B cell (primary cell): Measurements from ENCODE around the gene METTL17. TPM values are rescaled to one million over a fixed set of nuclear protein-coding genes. Genes with fewer than 3 reads are reported as not detected.
A peak's percentile ranks its signal among the peaks of the same experiment; 100 is the strongest.

Experiments
- ATAC-seq: fragments of 200-7000 bp; cut with Tn5 transposase; one replicate; pipeline ENCODE4 v1.10.0; 2021; ENCODE audit warnings: low read depth, mild to moderate bottlenecking, moderate number of reproducible peaks, moderate library complexity
- CTCF ChIA-PET: fragments of 350-600 bp; sonication (Branson Sonifier 250); formaldehyde crosslinking; loops from one replicate; lab custom pipeline; 2021; ENCODE audit warnings: antibody characterized with exemption, inconsistent platforms; lab: Charles Lee
- POLR2A ChIA-PET: fragments of 350-600 bp; sonication (Branson Sonifier 250); formaldehyde crosslinking; loops from one replicate; lab custom pipeline; 2021; ENCODE audit warnings: antibody characterized with exemption; lab: Charles Lee
- DNase-seq: peaks from one replicate; pipeline ENCODE4 v3.0.0; 2013
- H2AFZ ChIP-seq: 2 replicates; pipeline ENCODE4 v1.6.1; 2012; ENCODE audit warnings: mild to moderate bottlenecking, low read depth, low read length; ENCODE audit not compliant: insufficient read depth, poor library complexity, severe bottlenecking
- H3K27ac ChIP-seq, 2 donors: 1 replicate in 1 of 2; 2 replicates in 1 of 2; pipeline ENCODE4 v1.5.1; 2012 to 2013; ENCODE audit warnings: low read length in 2 of 2, mild to moderate bottlenecking in 2 of 2, moderate library complexity in 1 of 2
- H3K27me3 ChIP-seq, 4 experiments: fragments of 200-600 bp in 1 of 4; sonication (generic) in 1 of 4; replicated peaks in 1 of 4; 1 replicate in 2 of 4; 2 replicates in 2 of 4; pipeline versions ENCODE4 v1.6.1 to v1.7.0; 2013 to 2016; ENCODE audit warnings: low read length in 3 of 4, mild to moderate bottlenecking in 2 of 4, mixed read lengths in 1 of 4, moderate library complexity in 1 of 4; ENCODE audit not compliant: insufficient read depth in 4 of 4, control insufficient read depth in 3 of 4; ENCODE audit errors: control extremely low read depth in 1 of 4
- H3K36me3 ChIP-seq, 2 experiments: replicated peaks in 1 of 2; 1 replicate in 1 of 2; 2 replicates in 1 of 2; pipeline versions ENCODE4 v1.6.1 to v1.7.1; 2013; ENCODE audit warnings: low read length in 1 of 2; ENCODE audit not compliant: insufficient read depth in 2 of 2, control insufficient read depth in 1 of 2; ENCODE audit errors: control extremely low read depth in 1 of 2, extremely low read depth in 1 of 2
- H3K4me1 ChIP-seq, 2 donors: fragments of 200-600 bp in 1 of 2; sonication (generic) in 1 of 2; 1 replicate in 1 of 2; 2 replicates in 1 of 2; pipeline versions ENCODE4 v1.5.1 to v1.6.1; 2013 to 2017; ENCODE audit warnings: low read length in 2 of 2; ENCODE audit not compliant: control insufficient read depth in 2 of 2, insufficient read depth in 2 of 2
- H3K4me2 ChIP-seq: replicated peaks from 2 replicates; pipeline ENCODE3; 2012; ENCODE audit warnings: mild to moderate bottlenecking, low read depth, low read length; ENCODE audit not compliant: poor library complexity, severe bottlenecking
- H3K4me3 ChIP-seq, 5 experiments: fragments of 200-600 bp in 1 of 5; sonication (generic) in 1 of 5; 1 replicate in 3 of 5; 2 replicates in 2 of 5; pipeline versions ENCODE4 v1.5.1 to v1.7.0; 2011 to 2016; ENCODE audit warnings: low read length in 4 of 5, mild to moderate bottlenecking in 4 of 5, low read depth in 2 of 5, control low read depth in 1 of 5, moderate library complexity in 1 of 5; ENCODE audit not compliant: insufficient read depth in 1 of 5; ENCODE audit errors: control extremely low read depth in 1 of 5, extremely low read depth in 1 of 5
- H3K79me2 ChIP-seq: fragments of 200-600 bp; sonication (generic); one replicate; pipeline ENCODE4 v1.6.0; 2016; ENCODE audit warnings: low read length; ENCODE audit not compliant: control insufficient read depth, insufficient read depth
- H3K9ac ChIP-seq: fragments of 200-600 bp; sonication (generic); 2 replicates; pipeline ENCODE4 v1.6.1; 2017; ENCODE audit warnings: mild to moderate bottlenecking, low read length, moderate library complexity
- H3K9me3 ChIP-seq, 3 donors: one replicate each; pipeline versions ENCODE4 v1.6.1 to v1.7.1; 2013; ENCODE audit warnings: low read length in 2 of 3; ENCODE audit not compliant: control insufficient read depth in 2 of 3, insufficient read depth in 1 of 3; ENCODE audit errors: control extremely low read depth in 1 of 3
- H4K20me1 ChIP-seq: 2 replicates; pipeline ENCODE4 v1.6.0; 2012; ENCODE audit warnings: mild to moderate bottlenecking, low read length; ENCODE audit not compliant: insufficient read depth, control insufficient read depth, poor library complexity, severe bottlenecking
- H3K27ac Mint-ChIP-seq: one replicate; pipeline ENCODE4 v1.8.0; 2021; ENCODE audit warnings: mixed read lengths
- H3K27me3 Mint-ChIP-seq: one replicate; pipeline ENCODE4 v1.8.0; 2021; ENCODE audit warnings: mixed read lengths
- H3K4me1 Mint-ChIP-seq: one replicate; pipeline ENCODE4 v1.8.0; 2021; ENCODE audit warnings: mixed read lengths
- H3K4me3 Mint-ChIP-seq: one replicate; pipeline ENCODE4 v1.8.0; 2021; ENCODE audit warnings: mixed read lengths
- H3K9me3 Mint-ChIP-seq: one replicate; pipeline ENCODE4 v1.8.0; 2022; ENCODE audit warnings: mixed read lengths; ENCODE audit not compliant: insufficient read depth
- CTCF ChIP-seq: fragments of 200-600 bp; IDR thresholded peaks from one replicate; pipeline ENCODE4 v1.8.0; 2022; ENCODE audit warnings: antibody characterized with exemption, mild to moderate bottlenecking
- EZH2 ChIP-seq: IDR thresholded peaks from 2 replicates; pipeline ENCODE4 v1.6.1; 2012; ENCODE audit warnings: borderline replicate concordance, low read depth, mild to moderate bottlenecking, moderate library complexity, low read length; ENCODE audit not compliant: insufficient read depth, poor library complexity, severe bottlenecking
- WGBS: methylation state at CpG from one replicate; pipeline ENCODE4 v1.1.5; 2013; ENCODE audit warnings: missing lambda C conversion rate; ENCODE audit not compliant: insufficient coverage; 5-methylcytosine and 5-hydroxymethylcytosine counted together
- intact Hi-C: fragments of 100-400 bp; cut with micrococcal nuclease; formaldehyde crosslinking; loops from one replicate; pipeline ENCODE4 v1.10.0; 2022
- polyA plus RNA-seq: library from polyadenylated mRNA; depleted of rRNA; stranded (reverse); fragments of >200 nt; gene quantifications from 2 replicates; pipeline ENCODE4 v1.2.3, GENCODE V29; 2012
- total RNA-seq, 2 donors: library from RNA; stranded (reverse); fragments of 120-200 nt in 1 of 2; gene quantifications; 1 replicate in 1 of 2; 2 replicates in 1 of 2; pipeline versions ENCODE4 v1.2.3 to v1.2.4, GENCODE V29; 2013 to 2022

Gene METTL17
- total and polyA plus RNA-seq, 2 donors (not counting 1 experiment from before 2014, with no cell fraction given), result 116 to 201 TPM

- no peaks in the 10 kb centered on the region for H3K9me3 ChIP-seq
- peak overlapping the region; percentile 93 for H3K4me3 Mint-ChIP-seq
- H3K27ac Mint-ChIP-seq, result no peak overlapping the region
- no peaks in the 10 kb centered on the region for H3K9me3 Mint-ChIP-seq
- no peaks in the 10 kb centered on the region for H4K20me1 ChIP-seq
- ChIA-PET POLR2A (no interaction called here), CTCF (interaction anchor here (0.6 to 3.2 kb wide), 5 partner anchors 11 to 78 kb away, joined by 3 to 21 read pairs (median 3); no protein-coding TSS in a partner anchor)
- no peak overlapping the region for H3K9ac ChIP-seq
- peak overlapping the region; percentile 97 for H2AFZ ChIP-seq
- intact Hi-C loops, result no loop called here
- no peak overlapping the region for H3K4me2 ChIP-seq
- 95% methylated on average over 5 of the region's 7 CpGs for WGBS
- TF ChIP-seq EZH2 (no peak), CTCF (no peak)
- peaks cover 19% of the 10 kb centered on the region for H3K4me1 Mint-ChIP-seq
- peaks cover 12 to 23% of the 10 kb centered on the region in 2 donors for H3K4me1 ChIP-seq
- no peaks in the 10 kb centered on the region for H3K79me2 ChIP-seq
- H3K27ac ChIP-seq, result no peak overlapping the region
- peaks cover 14% of the 10 kb centered on the region for H3K27me3 Mint-ChIP-seq
- no peak overlapping the region for H3K4me3 ChIP-seq
- no peaks in the 10 kb centered on the region for H3K36me3 ChIP-seq
- ATAC-seq, result no peak
- no peak for DNase-seq
- H3K27me3 ChIP-seq, result peaks cover 0 to 30% (median 8%) of the 10 kb centered on the region in 4 experiments
Measured at GRCh38 chr14:21026274-21026987, 36.7 kb downstream of the METTL17 start.

GRCh38 chr14:21026988-21027315 lies 37.2 kb downstream of the METTL17 start:
- Histone ChIP-seq H3K27me3 (peaks cover 0 to 30% (median 8%) of the 10 kb centered on the region in 4 experiments), H3K9ac (no peak overlapping the region), H3K36me3 (no peaks in the 10 kb centered on the region), H3K4me1 (peaks cover 12 to 23% of the 10 kb centered on the region in 2 donors), H3K4me3 (no peak overlapping the region), H3K27ac (no peak overlapping the region), H3K79me2 (no peaks in the 10 kb centered on the region), H2AFZ (no peak overlapping the region), H4K20me1 (no peaks in the 10 kb centered on the region), H3K4me2 (no peak overlapping the region), H3K9me3 (no peaks in the 10 kb centered on the region)
- peak overlapping the region; percentile 56 for H3K4me3 Mint-ChIP-seq
- peak overlapping the region; percentile 32 for H3K27ac Mint-ChIP-seq
- intact Hi-C loops, result no loop called here
- 46% methylated on average over 3 of the region's 3 CpGs for WGBS
- DNase-seq, result peak; percentile 16
- H3K27me3 Mint-ChIP-seq, result peaks cover 12% of the 10 kb centered on the region
- CTCF ChIA-PET, result interaction anchor here (2.1 to 3.2 kb wide), 2 partner anchors 11 to 77 kb away, joined by 7 to 21 read pairs; no protein-coding TSS in a partner anchor
- POLR2A ChIA-PET, result no interaction called here
- no peak for ATAC-seq
- H3K9me3 Mint-ChIP-seq, result no peaks in the 10 kb centered on the region
- TF ChIP-seq EZH2, result no peak
- no peak for TF ChIP-seq CTCF
- H3K4me1 Mint-ChIP-seq, result peaks cover 19% of the 10 kb centered on the region
